ENCODE results near the gene MAGEA6. TPM values are rescaled to one million over a fixed set of nuclear protein-coding genes. Genes with fewer than 3 reads are reported as not detected.
"Not testable (repeated sequence)": the region's sequence is repeated elsewhere in the genome, so short reads cannot be mapped to it uniquely, and the experiment has no call there.

Gene MAGEA6
- total and polyA plus RNA-seq, 7 experiments from 2014 or later = not detected

- H3K36me3 Mint-ChIP-seq; H3K27ac ChIP-seq (ENCODE audit: low read depth, low read length); H3K4me3 ChIP-seq (ENCODE audit: low read length); H3K4me1 Mint-ChIP-seq; H3K27me3 ChIP-seq (ENCODE audit: control insufficient read depth in 2 of 2, insufficient read depth in 2 of 2, low read length in 2 of 2); H3K27ac Mint-ChIP-seq; H3K9me3 ChIP-seq (ENCODE audit: control insufficient read depth in 2 of 3, low read length in 3 of 3); CTCF ChIA-PET; H3K27me3 Mint-ChIP-seq; H3K36me3 ChIP-seq (ENCODE audit: control insufficient read depth in 2 of 3, insufficient read depth in 3 of 3, low read length in 3 of 3); intact Hi-C loops (cut with micrococcal nuclease); POLR2A ChIA-PET; H3K9me3 Mint-ChIP-seq; H3K4me1 ChIP-seq (ENCODE audit: control insufficient read depth in 2 of 2, insufficient read depth in 2 of 2, low read length in 2 of 2); DNase-seq; H3K4me3 Mint-ChIP-seq; ATAC-seq: not testable (repeated sequence)
Observed at GRCh38 chrX:152758918-152759317, 10.6 kb downstream of the MAGEA6 start, which contains the start of gene CSAG3. Gene CSAG3 (plus strand): TSS chrX:152759218.

- ATAC-seq; H3K9me3 ChIP-seq (ENCODE audit: control insufficient read depth in 2 of 3, low read length in 3 of 3); H3K27ac ChIP-seq (ENCODE audit: low read depth, low read length); POLR2A ChIA-PET; H3K27ac Mint-ChIP-seq; H3K4me3 Mint-ChIP-seq; H3K9me3 Mint-ChIP-seq; DNase-seq; H3K4me1 Mint-ChIP-seq; intact Hi-C loops (cut with micrococcal nuclease); H3K36me3 ChIP-seq (ENCODE audit: control insufficient read depth in 2 of 3, insufficient read depth in 3 of 3, low read length in 3 of 3); H3K27me3 ChIP-seq (ENCODE audit: control insufficient read depth in 2 of 2, insufficient read depth in 2 of 2, low read length in 2 of 2); H3K36me3 Mint-ChIP-seq; CTCF ChIA-PET; H3K4me3 ChIP-seq (ENCODE audit: low read length); H3K4me1 ChIP-seq (ENCODE audit: control insufficient read depth in 2 of 2, insufficient read depth in 2 of 2, low read length in 2 of 2); H3K27me3 Mint-ChIP-seq: not testable (repeated sequence)
Observed at GRCh38 chrX:152754871-152755270, 14.6 kb downstream of the MAGEA6 start.

DNA sequence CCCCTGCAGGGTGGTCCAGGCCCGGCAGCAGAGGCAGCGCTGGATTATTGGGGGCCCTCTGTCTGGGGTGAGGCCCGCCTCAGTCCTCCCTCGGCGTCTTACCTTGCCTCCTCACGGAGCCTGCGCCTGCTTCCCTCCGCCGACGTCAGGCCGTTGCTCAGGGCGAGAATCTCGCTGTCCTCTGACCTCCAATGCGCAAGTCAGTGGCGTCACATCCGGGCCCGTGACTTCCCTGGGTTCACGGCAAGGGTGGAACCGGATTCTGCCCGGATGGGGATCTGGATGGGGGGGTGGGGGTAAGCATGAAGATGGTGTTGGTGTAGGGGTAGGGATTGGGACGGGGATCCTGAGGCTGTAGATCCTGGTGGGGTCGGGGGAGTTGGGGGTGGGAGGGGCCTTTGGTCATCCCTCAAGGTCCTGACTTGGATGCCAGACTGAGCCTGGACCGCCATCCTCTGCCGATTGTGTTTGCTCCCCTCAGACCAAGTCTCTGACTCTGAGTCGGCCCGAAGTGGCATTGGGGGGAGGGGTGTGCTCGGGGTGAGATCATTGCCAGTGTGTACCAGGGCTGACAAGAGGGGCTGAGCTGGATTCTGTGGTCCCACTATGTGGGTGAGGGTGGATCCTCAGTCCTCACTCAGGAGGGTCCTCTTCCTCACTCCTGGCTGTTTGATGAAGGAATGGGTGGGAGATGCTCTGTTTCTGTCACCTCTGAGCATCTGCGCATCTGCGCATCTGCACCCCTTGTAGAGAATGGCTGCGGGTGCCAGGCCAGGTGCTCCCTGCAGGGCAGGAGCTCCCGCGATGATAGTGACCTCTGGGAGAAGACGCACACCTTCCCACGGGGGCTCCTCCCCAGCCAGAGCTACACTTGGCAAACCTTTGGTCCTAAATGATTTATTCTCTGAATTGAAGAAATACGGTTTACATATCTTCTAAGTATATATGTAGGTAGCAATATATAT lies 15.5 kb downstream of the MAGEA6 start, which contains the start of gene MAGEA2:
Gene MAGEA2, minus strand, starts transcription at position 157 of the 965 bp plus-strand sequence. CDS start 2,479 bp downstream, outside the sequence.
- H3K27me3 Mint-ChIP-seq; H3K36me3 ChIP-seq (ENCODE audit: control insufficient read depth in 2 of 3, insufficient read depth in 3 of 3, low read length in 3 of 3); H3K9me3 Mint-ChIP-seq; ATAC-seq; H3K4me3 ChIP-seq (ENCODE audit: low read length); intact Hi-C loops (cut with micrococcal nuclease); H3K4me1 ChIP-seq (ENCODE audit: control insufficient read depth in 2 of 2, insufficient read depth in 2 of 2, low read length in 2 of 2); DNase-seq; H3K27ac Mint-ChIP-seq; H3K9me3 ChIP-seq (ENCODE audit: control insufficient read depth in 2 of 3, low read length in 3 of 3); H3K36me3 Mint-ChIP-seq; POLR2A ChIA-PET; H3K4me3 Mint-ChIP-seq; H3K27me3 ChIP-seq (ENCODE audit: control insufficient read depth in 2 of 2, insufficient read depth in 2 of 2, low read length in 2 of 2); H3K4me1 Mint-ChIP-seq; CTCF ChIA-PET; H3K27ac ChIP-seq (ENCODE audit: low read depth, low read length): not testable (repeated sequence)

- Mint-ChIP-seq H3K9me3 (peaks cover 0 to 2% (median 0%) of the 10 kb centered on the region in 11 donors), H3K27ac (no peak overlapping the region), H3K27me3 (peaks cover 0 to 8% (median 0%) of the 10 kb centered on the region in 5 donors), H3K4me3 (no peak overlapping the region), H3K4me1 (no peaks in the 10 kb centered on the region), H3K36me3 (no peaks in the 10 kb centered on the region)
- no peaks in the 10 kb centered on the region for H3K4me1 ChIP-seq (ENCODE audit: control insufficient read depth in 2 of 2, insufficient read depth in 2 of 2, low read length in 2 of 2)
- CTCF ChIA-PET = no interaction called here
- H3K27ac ChIP-seq (ENCODE audit: low read depth, low read length) = no peak overlapping the region
- DNase-seq (no peak), ATAC-seq (no peak)
- H3K36me3 ChIP-seq (ENCODE audit: control insufficient read depth in 2 of 3, insufficient read depth in 3 of 3, low read length in 3 of 3) = no peaks in the 10 kb centered on the region
- no peak overlapping the region for H3K4me3 ChIP-seq (ENCODE audit: low read length)
- POLR2A ChIA-PET = no interaction called here
- H3K27me3 ChIP-seq (ENCODE audit: control insufficient read depth in 2 of 2, insufficient read depth in 2 of 2, low read length in 2 of 2) = no peaks in the 10 kb centered on the region
- no peaks in the 10 kb centered on the region for H3K9me3 ChIP-seq (ENCODE audit: control insufficient read depth in 2 of 3, low read length in 3 of 3)
- intact Hi-C loops (cut with micrococcal nuclease) = no loop called here
Observed at GRCh38 chrX:152738560-152738959, 30.9 kb downstream of the MAGEA6 start.

DNA sequence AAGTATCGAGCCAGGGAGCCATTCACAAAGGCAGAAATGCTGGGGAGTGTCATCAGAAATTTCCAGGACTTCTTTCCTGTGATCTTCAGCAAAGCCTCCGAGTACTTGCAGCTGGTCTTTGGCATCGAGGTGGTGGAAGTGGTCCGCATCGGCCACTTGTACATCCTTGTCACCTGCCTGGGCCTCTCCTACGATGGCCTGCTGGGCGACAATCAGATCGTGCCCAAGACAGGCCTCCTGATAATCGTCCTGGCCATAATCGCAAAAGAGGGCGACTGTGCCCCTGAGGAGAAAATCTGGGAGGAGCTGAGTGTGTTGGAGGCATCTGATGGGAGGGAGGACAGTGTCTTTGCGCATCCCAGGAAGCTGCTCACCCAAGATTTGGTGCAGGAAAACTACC lies 33.0 kb downstream of the MAGEA6 start:
- POLR2A ChIA-PET; intact Hi-C loops (cut with micrococcal nuclease); H3K36me3 Mint-ChIP-seq; H3K4me3 Mint-ChIP-seq; H3K27me3 Mint-ChIP-seq; H3K4me1 ChIP-seq (ENCODE audit: control insufficient read depth in 2 of 2, insufficient read depth in 2 of 2, low read length in 2 of 2); H3K27ac Mint-ChIP-seq; H3K9me3 ChIP-seq (ENCODE audit: control insufficient read depth in 2 of 3, low read length in 3 of 3); H3K36me3 ChIP-seq (ENCODE audit: control insufficient read depth in 2 of 3, insufficient read depth in 3 of 3, low read length in 3 of 3); DNase-seq; H3K27me3 ChIP-seq (ENCODE audit: control insufficient read depth in 2 of 2, insufficient read depth in 2 of 2, low read length in 2 of 2); CTCF ChIA-PET; H3K4me3 ChIP-seq (ENCODE audit: low read length); ATAC-seq; H3K27ac ChIP-seq (ENCODE audit: low read depth, low read length); H3K9me3 Mint-ChIP-seq; H3K4me1 Mint-ChIP-seq: not testable (repeated sequence)

DNA sequence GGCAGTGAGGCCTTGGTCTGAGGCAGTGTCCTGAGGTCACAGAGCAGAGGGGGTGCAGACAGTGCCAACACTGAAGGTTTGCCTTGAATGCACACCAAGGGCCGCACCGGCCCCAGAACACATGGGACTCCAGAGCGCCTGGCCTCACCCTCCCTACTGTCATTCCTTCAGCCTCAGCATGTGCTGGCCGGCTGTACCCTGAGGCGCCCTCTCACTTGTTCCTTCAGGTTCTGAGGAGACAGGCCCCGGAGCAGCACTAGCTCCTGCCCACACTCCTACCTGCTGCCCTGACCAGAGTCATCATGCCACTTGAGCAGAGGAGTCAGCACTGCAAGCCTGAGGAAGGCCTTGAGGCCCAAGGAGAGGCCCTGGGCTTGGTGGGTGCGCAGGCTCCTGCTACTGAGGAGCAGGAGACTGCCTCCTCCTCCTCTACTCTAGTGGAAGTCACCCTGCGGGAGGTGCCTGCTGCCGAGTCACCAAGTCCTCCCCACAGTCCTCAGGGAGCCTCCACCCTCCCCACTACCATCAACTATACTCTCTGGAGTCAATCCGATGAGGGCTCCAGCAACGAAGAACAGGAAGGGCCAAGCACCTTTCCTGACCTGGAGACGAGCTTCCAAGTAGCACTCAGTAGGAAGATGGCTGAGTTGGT lies 33.5 kb downstream of the MAGEA6 start:
- no peaks in the 10 kb centered on the region for H3K36me3 Mint-ChIP-seq
- Histone ChIP-seq H3K27me3 (ENCODE audit: control insufficient read depth in 2 of 2, insufficient read depth in 2 of 2, low read length in 2 of 2) (no peaks in the 10 kb centered on the region), H3K27ac (ENCODE audit: low read depth, low read length) (no peak overlapping the region), H3K9me3 (ENCODE audit: control insufficient read depth in 2 of 3, low read length in 3 of 3) (no peaks in the 10 kb centered on the region), H3K4me1 (ENCODE audit: control insufficient read depth in 2 of 2, insufficient read depth in 2 of 2, low read length in 2 of 2) (no peaks in the 10 kb centered on the region), H3K4me3 (ENCODE audit: low read length) (no peak overlapping the region), H3K36me3 (ENCODE audit: control insufficient read depth in 2 of 3, insufficient read depth in 3 of 3, low read length in 3 of 3) (no peaks in the 10 kb centered on the region)
- intact Hi-C loops (cut with micrococcal nuclease) = no loop called here
- no peak overlapping the region for H3K4me3 Mint-ChIP-seq
- ATAC-seq (no peak), DNase-seq (no peak)
- H3K4me1 Mint-ChIP-seq = peaks cover 0 to 2% (median 0%) of the 10 kb centered on the region in 7 donors
- CTCF ChIA-PET = no interaction called here
- no peak overlapping the region for H3K27ac Mint-ChIP-seq
- POLR2A ChIA-PET = no interaction called here
- peaks cover 0 to 8% (median 0%) of the 10 kb centered on the region in 5 donors for H3K27me3 Mint-ChIP-seq
- peaks cover 0 to 2% (median 0%) of the 10 kb centered on the region in 11 donors for H3K9me3 Mint-ChIP-seq
